Esophagus squamous epithelium (tissue), 5 donors: ENCODE data around the gene FUBP3. TPM values are rescaled to one million over a fixed set of nuclear protein-coding genes. Genes with fewer than 3 reads are reported as not detected.
"Not testable (repeated sequence)": the region's sequence is repeated elsewhere in the genome, so short reads cannot be mapped to it uniquely, and the experiment has no call there.

Experiments
- DNase-seq: peaks from one replicate; lab custom pipeline; 2025; lab: John Stamatoyannopoulos, UW
- H3K27ac ChIP-seq, 4 donors: fragments of 200-600 bp; sonication (generic); one replicate each; pipeline ENCODE4 v1.5.1; 2016 to 2019; ENCODE audit warnings: mild to moderate bottlenecking in 1 of 4
- H3K27me3 ChIP-seq, 4 donors: fragments of 200-600 bp; sonication (generic); 1 replicate in 3 of 4; 2 replicates in 1 of 4; pipeline versions ENCODE4 v1.5.1 to v1.6.0; 2017 to 2021; ENCODE audit warnings: antibody characterized with exemption in 1 of 4
- H3K36me3 ChIP-seq, 3 donors: fragments of 200-600 bp; sonication (generic); one replicate each; pipeline ENCODE4 v1.5.1; 2016 to 2019
- H3K4me1 ChIP-seq, 3 donors: fragments of 200-600 bp; sonication (generic); one replicate each; pipeline ENCODE4 v1.5.1; 2017 to 2019
- H3K4me3 ChIP-seq, 4 donors: fragments of 200-600 bp; sonication (generic); 1 replicate in 3 of 4; 2 replicates in 1 of 4; pipeline ENCODE4 v1.5.1; 2016 to 2019; ENCODE audit warnings: mild to moderate bottlenecking in 2 of 4, moderate library complexity in 1 of 4
- H3K9me3 ChIP-seq, 3 donors: fragments of 200-600 bp; sonication (generic); one replicate each; pipeline ENCODE4 v1.5.1; 2016 to 2019
- POLR2A ChIP-seq, 4 donors: fragments of 450-650 bp; IDR thresholded peaks; one replicate each; pipeline ENCODE4 v1.6.1; 2017; ENCODE audit warnings: antibody characterized with exemption in 4 of 4, mild to moderate bottlenecking in 4 of 4, moderate library complexity in 3 of 4
- WGBS, 2 donors: methylation state at CpG; one replicate each; pipeline ENCODE4 v1.1.5; 2018; 5-methylcytosine and 5-hydroxymethylcytosine counted together
- intact Hi-C: fragments of 100-400 bp; cut with DNase I; formaldehyde crosslinking; loops from one replicate; pipeline ENCODE4 v1.15.0; 2022
- small RNA-seq, 4 donors: library from RNA; depleted of rRNA; stranded (forward); fragments of <200 nt; gene quantifications; one replicate each; pipeline ENCODE3, GENCODE V24; 2016
- total RNA-seq, 4 donors: library from RNA; depleted of rRNA; stranded (reverse); fragments of >200 nt; gene quantifications; one replicate each; pipeline ENCODE4 v1.1.0, GENCODE V29; 2016
- TF ChIP-seq, protein P1 (sequence below), 6 experiments: fragments of 450-650 bp in 4 of 6; fragments of 200-600 bp in 2 of 6; sonication (generic) in 2 of 6; IDR thresholded peaks; one replicate each; pipeline ENCODE4 v1.5.1; 2016 to 2019; ENCODE audit warnings: antibody characterized with exemption in 6 of 6, mild to moderate bottlenecking in 4 of 6, moderate library complexity in 4 of 6
- donor health status: DM: yes; HTN: yes; CAD: no.

The FUBP3 gene
- total RNA-seq, 4 donors from 2014 or later, result 28.2 to 39.0 (median 33.9) TPM

DNA sequence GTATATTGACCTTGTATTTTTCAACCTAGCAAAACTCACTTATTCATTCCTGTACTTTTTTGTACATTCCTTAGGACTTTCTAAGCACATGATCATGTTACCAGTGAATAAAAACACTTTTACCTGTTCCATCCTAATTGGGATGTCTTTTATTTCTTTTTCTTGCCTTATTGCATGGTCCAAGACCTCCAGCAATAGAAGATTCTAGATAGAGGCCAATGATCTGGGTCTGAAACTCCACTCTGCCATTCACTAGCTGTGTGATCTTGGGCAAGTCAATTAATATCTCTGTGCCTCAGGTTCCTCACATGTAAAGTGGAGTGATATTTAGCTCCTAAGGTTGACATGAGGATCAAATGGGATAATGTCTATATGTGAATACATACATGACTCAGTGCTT, 105.7 kb downstream of the FUBP3 start:
- Histone ChIP-seq H3K4me3 (no peak overlapping the region), H3K9me3 (no peaks in the 10 kb centered on the region), H3K4me1 (peaks cover 13 to 25% (median 14%) of the 10 kb centered on the region in 3 donors), H3K27me3 (peaks cover 0 to 19% (median 0%) of the 10 kb centered on the region in 4 donors), H3K27ac (no peak overlapping the region), H3K36me3 (no peaks in the 10 kb centered on the region)
- TF ChIP-seq POLR2A (IDR thresholded peaks at IDR 0.05), result no peak
- TF ChIP-seq, protein P1, sequence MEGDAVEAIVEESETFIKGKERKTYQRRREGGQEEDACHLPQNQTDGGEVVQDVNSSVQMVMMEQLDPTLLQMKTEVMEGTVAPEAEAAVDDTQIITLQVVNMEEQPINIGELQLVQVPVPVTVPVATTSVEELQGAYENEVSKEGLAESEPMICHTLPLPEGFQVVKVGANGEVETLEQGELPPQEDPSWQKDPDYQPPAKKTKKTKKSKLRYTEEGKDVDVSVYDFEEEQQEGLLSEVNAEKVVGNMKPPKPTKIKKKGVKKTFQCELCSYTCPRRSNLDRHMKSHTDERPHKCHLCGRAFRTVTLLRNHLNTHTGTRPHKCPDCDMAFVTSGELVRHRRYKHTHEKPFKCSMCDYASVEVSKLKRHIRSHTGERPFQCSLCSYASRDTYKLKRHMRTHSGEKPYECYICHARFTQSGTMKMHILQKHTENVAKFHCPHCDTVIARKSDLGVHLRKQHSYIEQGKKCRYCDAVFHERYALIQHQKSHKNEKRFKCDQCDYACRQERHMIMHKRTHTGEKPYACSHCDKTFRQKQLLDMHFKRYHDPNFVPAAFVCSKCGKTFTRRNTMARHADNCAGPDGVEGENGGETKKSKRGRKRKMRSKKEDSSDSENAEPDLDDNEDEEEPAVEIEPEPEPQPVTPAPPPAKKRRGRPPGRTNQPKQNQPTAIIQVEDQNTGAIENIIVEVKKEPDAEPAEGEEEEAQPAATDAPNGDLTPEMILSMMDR (IDR thresholded peaks at IDR 0.05), result no peak
- intact Hi-C loops, result no loop called here
- no peak for DNase-seq

DNA sequence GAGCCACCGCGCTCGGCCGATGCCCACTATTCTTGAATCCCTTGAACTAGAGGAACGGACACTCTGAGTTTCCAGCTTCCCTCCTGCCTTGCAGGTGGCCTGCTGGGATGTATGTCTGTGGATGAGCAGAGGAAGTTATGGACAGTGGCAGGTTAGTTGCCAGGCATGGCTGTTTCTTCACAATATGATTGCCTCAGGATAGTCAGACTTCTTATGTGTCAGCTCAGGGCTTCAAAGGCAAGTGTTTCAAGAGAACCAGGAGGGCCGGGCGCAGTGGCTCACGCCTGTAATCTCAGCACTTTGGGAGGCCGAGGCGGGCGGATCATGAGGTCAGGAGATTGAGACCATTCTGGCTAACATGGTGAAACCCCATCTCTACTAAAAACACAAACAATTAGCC, 106.6 kb downstream of the FUBP3 start:
- intact Hi-C loops, H3K9me3 ChIP-seq: not testable (repeated sequence)

DNA sequence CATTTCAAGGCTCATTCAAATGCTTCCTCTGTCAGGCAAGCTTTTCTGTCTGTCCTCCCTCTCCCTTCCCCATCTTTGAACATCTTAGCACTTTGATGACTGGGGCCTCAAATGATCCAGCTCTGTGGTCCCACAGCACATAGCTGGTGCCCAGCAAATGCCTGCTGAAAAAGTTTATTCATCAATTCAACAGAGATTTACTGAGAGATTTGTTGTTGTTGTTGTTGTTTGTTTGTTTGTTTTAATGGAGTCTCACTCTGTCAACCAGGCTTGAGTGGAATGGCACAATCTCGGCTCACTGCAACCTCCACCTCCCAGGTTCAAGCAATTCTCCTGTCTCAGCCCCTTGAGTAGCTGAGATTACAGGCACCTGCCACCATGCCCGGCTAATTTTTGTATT, 108.2 kb downstream of the FUBP3 start:
- Histone ChIP-seq H3K27ac (no peak overlapping the region), H3K4me3 (no peak overlapping the region), H3K36me3 (no peaks in the 10 kb centered on the region), H3K4me1 (peaks cover 0 to 14% (median 0%) of the 10 kb centered on the region in 3 donors), H3K9me3 (no peaks in the 10 kb centered on the region), H3K27me3 (no peaks in the 10 kb centered on the region)
- DNase-seq, result no peak
- intact Hi-C loops, result no loop called here
- 78 to 94% methylated on average over 2 of the region's 2 CpGs for WGBS, 2 donors
- no peak for TF ChIP-seq POLR2A (IDR thresholded peaks at IDR 0.05)
- TF ChIP-seq, protein P1 (IDR thresholded peaks at IDR 0.05), result no peak

More for the DNA sequence above, 106.6 kb downstream of the FUBP3 start:
- H3K27me3 ChIP-seq, result peaks cover 0 to 11% (median 0%) of the 10 kb centered on the region in 4 donors
- not testable (repeated sequence) for DNase-seq, H3K36me3 ChIP-seq, H3K4me3 ChIP-seq, H3K27ac ChIP-seq
- WGBS, 2 donors, result 92 to 94% methylated on average over 6 to 11 of the region's 11 CpGs
- peaks cover 9 to 27% (median 12%) of the 10 kb centered on the region in 3 donors for H3K4me1 ChIP-seq

Small RNA genes within 50 kb of the gene (small RNA-seq; reads per million reads assigned to genes)
- gene MIR6856, result 0 reads per million in 4 donors

Other genes with a start within 250 kb of the FUBP3 start
- 100 to 1,000 TPM in 2 of 4 donors, 10 to 100 TPM in 2; 33.5 to 203 (median 85.2) TPM for gene ASS1, start 134.6 kb upstream of the FUBP3 start, total RNA-seq
- not detected for gene PRDM12, start 85.0 kb downstream of the FUBP3 start, total RNA-seq
- 10 to 100 TPM; 11.8 to 32.8 (median 28.2) TPM for gene EXOSC2, start 114.2 kb downstream of the FUBP3 start, total RNA-seq